NCI-H146 (cell line): ENCODE data around the gene SIPA1L2.

Source experiments
- DNase-seq: peaks from one replicate; lab custom pipeline; 2025; lab: John Stamatoyannopoulos, UW

SIPA1L2 gene

DNA sequence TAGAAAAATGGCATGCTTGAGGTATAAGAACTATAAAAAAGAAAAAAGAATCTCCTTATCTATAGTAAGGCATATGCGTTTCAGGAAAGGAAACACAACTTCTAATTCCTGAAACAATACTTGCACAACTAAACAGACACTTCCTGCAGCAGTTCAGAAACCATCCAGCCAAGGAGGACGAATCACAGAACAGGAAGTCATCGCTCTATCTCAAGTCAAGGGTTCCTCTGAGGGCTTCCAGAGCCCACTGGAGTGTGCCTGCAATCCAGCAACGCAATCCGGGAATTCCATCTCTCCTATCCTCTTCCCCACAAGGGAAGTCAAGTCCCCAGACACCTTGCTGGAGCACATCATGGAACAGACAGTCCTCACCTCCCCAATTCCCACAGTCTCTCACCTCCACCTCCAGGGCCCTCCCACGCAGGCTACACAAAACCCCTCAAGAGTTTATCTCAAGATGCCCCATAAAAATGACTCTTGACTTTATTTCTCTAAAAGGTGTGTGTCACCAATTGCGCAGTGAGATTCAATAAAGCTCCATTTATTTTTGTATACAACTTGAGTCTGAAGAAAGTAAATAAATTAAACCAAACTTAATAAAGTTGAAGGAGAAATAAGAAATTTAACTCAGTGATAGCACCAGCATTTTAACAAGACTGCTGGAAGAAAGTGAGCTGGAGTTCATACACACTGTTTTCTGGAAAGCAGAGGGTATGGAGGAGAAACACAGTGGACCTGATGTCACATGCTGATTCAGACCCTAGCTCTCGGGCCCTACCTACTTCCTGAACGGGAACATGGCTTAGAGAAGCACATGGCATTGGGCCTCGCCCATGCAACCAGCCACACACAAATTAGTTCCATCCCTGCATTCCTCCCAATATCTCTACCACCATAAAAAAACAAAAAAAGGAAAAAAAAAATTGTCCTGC is 39.9 kb downstream of the SIPA1L2 start:
- no peak for DNase-seq

GRCh38 chr1:232589111-232589811 is 40.7 kb downstream of the SIPA1L2 start:
- DNase-seq = no peak

DNA sequence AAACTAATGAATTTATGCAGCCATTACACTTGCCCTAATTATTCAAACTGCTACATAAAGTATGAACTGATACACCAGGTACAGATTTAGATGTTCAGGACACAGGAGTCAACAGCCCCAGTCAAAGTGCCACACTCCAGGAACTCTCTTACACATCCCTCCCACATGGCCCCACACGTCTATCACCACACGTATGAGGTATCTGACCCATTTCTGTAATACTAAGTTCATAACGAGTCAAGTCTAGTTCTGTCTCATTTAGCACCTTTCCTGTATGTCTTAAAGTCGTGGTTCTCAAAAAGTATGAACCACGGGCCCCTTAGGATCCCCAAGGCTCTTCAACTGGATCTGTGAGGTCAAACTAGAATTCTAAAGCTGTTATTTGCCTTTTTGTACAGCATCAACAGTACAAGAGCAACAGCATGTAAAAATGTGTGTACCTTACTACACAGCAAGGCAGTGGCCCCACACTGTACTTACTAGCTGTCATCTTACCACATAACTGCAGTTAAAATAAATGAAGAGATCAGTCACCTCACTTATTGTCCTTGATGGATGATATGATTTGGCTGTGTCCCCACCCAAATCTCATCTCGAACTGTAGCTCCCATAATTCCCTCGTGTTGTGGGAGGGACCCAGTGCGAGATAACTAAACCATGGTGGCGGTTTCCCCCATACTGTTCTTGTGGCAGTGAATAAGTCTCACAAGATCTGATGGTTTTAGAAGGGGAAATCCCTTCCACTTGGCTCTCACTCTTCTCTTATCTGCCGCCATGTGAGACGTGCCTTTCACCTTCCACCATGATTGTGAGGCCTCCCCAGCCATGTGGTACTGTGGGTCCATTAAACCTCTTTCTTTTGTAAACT is 42.6 kb downstream of the SIPA1L2 start:
- no peak for DNase-seq

DNA sequence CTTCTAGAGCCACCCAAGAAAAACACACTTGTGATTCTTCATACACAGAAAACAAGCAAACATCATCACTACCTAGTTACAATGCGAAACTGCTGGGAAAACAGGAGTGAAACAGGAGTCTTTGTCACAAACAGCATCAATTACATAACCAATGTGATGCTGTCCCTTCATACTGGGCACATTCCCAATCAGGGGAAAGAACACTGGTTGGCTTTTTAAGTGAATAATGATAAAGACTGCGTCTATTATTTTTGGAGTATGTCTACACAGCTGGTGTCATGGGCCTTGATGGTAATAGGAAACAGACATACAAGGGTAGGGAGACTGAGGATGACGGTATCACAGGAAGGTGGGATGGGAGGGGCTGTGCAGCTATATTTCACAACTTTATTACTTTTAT is 43.3 kb downstream of the SIPA1L2 start:
- DNase-seq = no peak

DNA sequence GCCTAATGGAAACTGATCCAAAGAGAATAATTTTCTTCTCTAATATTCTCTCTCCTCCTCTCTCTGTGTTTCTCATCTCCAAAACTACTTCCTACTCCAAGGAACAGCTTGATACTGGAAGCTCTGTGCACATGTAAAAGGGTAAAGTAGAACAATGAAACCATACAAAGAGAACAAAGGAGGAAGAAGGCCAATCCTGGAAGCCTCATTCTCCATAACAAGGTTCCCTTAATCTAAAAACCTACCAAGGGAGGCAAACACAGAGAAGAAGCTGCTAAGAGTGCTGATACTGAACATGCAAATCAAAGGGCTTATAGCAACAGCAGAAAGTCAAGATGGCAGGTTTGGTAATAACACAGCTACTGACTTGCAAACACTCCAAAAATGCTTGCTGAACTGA is 44.4 kb downstream of the SIPA1L2 start:
- no peak for DNase-seq

DNA sequence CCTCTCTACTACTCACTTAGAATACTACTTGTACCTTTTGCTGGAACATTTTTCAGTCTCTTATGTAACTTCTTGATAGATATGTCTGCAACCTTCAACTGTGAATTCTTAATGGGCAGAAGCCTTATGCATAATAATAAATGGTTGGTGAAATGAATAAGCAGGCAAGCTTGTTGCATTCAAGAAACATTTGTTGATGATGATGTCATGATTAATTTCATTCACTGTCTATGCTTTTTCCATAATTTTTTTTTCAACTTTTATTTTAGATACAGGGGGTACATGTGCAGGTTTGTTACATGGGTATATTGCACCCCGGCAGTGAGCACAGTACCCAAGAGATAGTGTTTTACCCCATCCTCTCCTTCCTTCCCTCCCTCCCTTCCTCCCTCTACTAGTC is 48.0 kb downstream of the SIPA1L2 start:
- no peak for DNase-seq
